ENCODE data around the gene LMCD1. TPM values are rescaled to one million over a fixed set of nuclear protein-coding genes. Genes with fewer than 3 reads are reported as not detected.

Gene LMCD1
- total and polyA plus RNA-seq, 2 of the 8 experiments (the other 6 are each of a cell fraction or from before 2014, with no cell fraction given) = 12.3 to 26.5 TPM

- no peak for TF ChIP-seq HDAC6 (IDR thresholded peaks at IDR 0.05; ENCODE audit: low read depth, low read length)
- no peak for TF ChIP-seq CEBPB (IDR thresholded peaks at IDR 0.05; ENCODE audit: low read depth, low read length)
- no peak for TF ChIP-seq SIN3A (conservative IDR thresholded peaks at IDR 0.05 in 1 of 2, IDR thresholded peaks at IDR 0.05 in 1 of 2; ENCODE audit: low read depth in 1 of 2, low read length in 2 of 2)
Measured at GRCh38 chr3:8567784-8568575, 66.4 kb downstream of the LMCD1 start (continued).

Data from H1 (cell line).